GM23338 (cell line): ENCODE results near the gene GCG. TPM values are rescaled to one million over a fixed set of nuclear protein-coding genes. Genes with fewer than 3 reads are reported as not detected.

Experiments
- ATAC-seq: fragments of 200-7000 bp; cut with Tn5 transposase; 3 replicates; pipeline ENCODE4 v1.9.1; 2020
- DNase-seq: peaks from one replicate; pipeline ENCODE4 v3.0.0-alpha.2; 2015; ENCODE audit warnings: low spot score
- H2AFZ ChIP-seq: fragments of 200-600 bp; sonication (generic); 2 replicates; pipeline ENCODE4 v1.8.0; 2016; ENCODE audit warnings: antibody characterized with exemption, mild to moderate bottlenecking, moderate library complexity
- H3F3A ChIP-seq: fragments of 200-600 bp; sonication (generic); replicated peaks from 2 replicates; pipeline ENCODE4 v1.8.0; 2017; ENCODE audit warnings: antibody characterized with exemption, mixed run types, low read depth
- H3K27ac ChIP-seq: fragments of 200-600 bp; sonication (generic); 2 replicates; pipeline ENCODE4 v1.6.1; 2016; ENCODE audit warnings: low read depth
- H3K27me3 ChIP-seq: fragments of 200-600 bp; sonication (generic); 2 replicates; pipeline ENCODE4 v1.8.0; 2016; ENCODE audit warnings: mild to moderate bottlenecking, mixed run types, moderate library complexity; ENCODE audit not compliant: insufficient read depth
- H3K36me3 ChIP-seq: fragments of 200-600 bp; sonication (generic); 2 replicates; pipeline ENCODE4 v1.8.0; 2016; ENCODE audit warnings: mild to moderate bottlenecking; ENCODE audit not compliant: insufficient read depth
- H3K4me1 ChIP-seq: fragments of 200-600 bp; sonication (generic); 2 replicates; pipeline ENCODE4 v1.8.0; 2016; ENCODE audit warnings: mild to moderate bottlenecking, moderate library complexity; ENCODE audit not compliant: insufficient read depth
- H3K4me2 ChIP-seq: fragments of 200-600 bp; sonication (generic); 2 replicates; pipeline ENCODE4 v1.7.1; 2017; ENCODE audit warnings: mixed run types
- H3K4me3 ChIP-seq: fragments of 200-600 bp; sonication (generic); 2 replicates; pipeline ENCODE4 v1.6.1; 2016; ENCODE audit warnings: mixed run types
- H3K79me2 ChIP-seq: fragments of 200-600 bp; sonication (generic); replicated peaks from 2 replicates; pipeline ENCODE4 v1.8.0; 2017; ENCODE audit warnings: mild to moderate bottlenecking; ENCODE audit not compliant: insufficient read depth
- H3K9me2 ChIP-seq: fragments of 200-600 bp; sonication (generic); 2 replicates; pipeline ENCODE4 v1.8.0; 2017; ENCODE audit not compliant: insufficient read depth
- H4K20me1 ChIP-seq: fragments of 200-600 bp; sonication (generic); replicated peaks from 2 replicates; pipeline ENCODE4 v1.8.0; 2017; ENCODE audit warnings: mild to moderate bottlenecking; ENCODE audit not compliant: insufficient read depth
- H3K27ac Mint-ChIP-seq: 2 replicates; pipeline ENCODE4 v1.8.0; 2020; ENCODE audit warnings: inconsistent platforms, mild to moderate bottlenecking, moderate library complexity, mixed read lengths
- H3K27me3 Mint-ChIP-seq: 3 replicates; pipeline ENCODE4 v1.8.0; 2022; ENCODE audit warnings: low read depth, mild to moderate bottlenecking, moderate library complexity, mixed read lengths, inconsistent platforms; ENCODE audit not compliant: insufficient read depth, poor library complexity
- H3K36me3 Mint-ChIP-seq: 3 replicates; pipeline ENCODE4 v1.8.0; 2021; ENCODE audit warnings: low read depth, mild to moderate bottlenecking, inconsistent platforms, moderate library complexity, mixed read lengths
- H3K4me1 Mint-ChIP-seq: 3 replicates; pipeline ENCODE4 v1.8.0; 2020; ENCODE audit warnings: mild to moderate bottlenecking, inconsistent platforms, mixed read lengths
- H3K4me3 Mint-ChIP-seq: 3 replicates; pipeline ENCODE4 v1.8.0; 2021; ENCODE audit warnings: moderate library complexity, mild to moderate bottlenecking, inconsistent platforms, mixed read lengths
- H3K9me3 Mint-ChIP-seq: 3 replicates; pipeline ENCODE4 v1.8.0; 2020; ENCODE audit warnings: moderate library complexity, mild to moderate bottlenecking, inconsistent platforms, mixed read lengths
- CREB1 ChIP-seq: fragments of 250-450 bp; sonication (Bioruptor Pico); IDR thresholded peaks from 2 replicates; pipeline ENCODE4 v1.5.0; 2020; ENCODE audit warnings: low read depth, mild to moderate bottlenecking, moderate library complexity
- EZH2 ChIP-seq: fragments of 200-600 bp; sonication (generic); IDR thresholded peaks from one replicate; pipeline ENCODE4 v1.8.0; 2017; ENCODE audit warnings: antibody characterized with exemption, mild to moderate bottlenecking, low read depth; ENCODE audit not compliant: unreplicated experiment
- EZH2phosphoT487 ChIP-seq: fragments of 200-600 bp; sonication (generic); IDR thresholded peaks from one replicate; pipeline ENCODE4 v1.8.1; 2018; ENCODE audit warnings: antibody characterized with exemption; ENCODE audit not compliant: unreplicated experiment
- JUNB ChIP-seq: IDR thresholded peaks from one replicate; pipeline ENCODE4 v1.6.1; 2016; ENCODE audit warnings: antibody characterized with exemption; ENCODE audit not compliant: unreplicated experiment
- NANOG ChIP-seq: IDR thresholded peaks from 2 replicates; pipeline ENCODE4 v1.6.1; 2016; ENCODE audit warnings: antibody characterized with exemption, borderline replicate concordance
- POLR2AphosphoS5 ChIP-seq: IDR thresholded peaks from 2 replicates; pipeline ENCODE4 v1.6.1; 2016; ENCODE audit warnings: antibody characterized with exemption, low read depth
- STAT1 ChIP-seq: IDR thresholded peaks from one replicate; pipeline ENCODE4 v1.6.1; 2016; ENCODE audit warnings: antibody characterized with exemption; ENCODE audit not compliant: unreplicated experiment
- ZNF114 ChIP-seq: fragments of 250-450 bp; sonication (Bioruptor Pico); IDR thresholded peaks from 2 replicates; pipeline ENCODE4 v1.5.0; 2020; ENCODE audit warnings: mild to moderate bottlenecking, moderate library complexity
- ZNF331 ChIP-seq: fragments of 250-450 bp; sonication (Bioruptor Pico); IDR thresholded peaks from 2 replicates; pipeline ENCODE4 v1.5.0; 2020; ENCODE audit warnings: low read depth, mild to moderate bottlenecking, moderate library complexity
- polyA plus RNA-seq: library from polyadenylated mRNA; unstranded; fragments of >200 nt; fragmentation: Nextera tagmentation; extraction: Ambion mirVana; gene quantifications from 2 replicates; pipeline ENCODE4 v1.2.1, GENCODE V29; 2016
- total RNA-seq: library from RNA; depleted of rRNA; stranded (reverse); fragments of >200 nt; shearing (Covaris generic); gene quantifications from 2 replicates; pipeline ENCODE4 v1.2.3, GENCODE V29; 2014
- TF ChIP-seq, protein P1 (sequence below): IDR thresholded peaks from 2 replicates; pipeline ENCODE4 v1.6.1; 2016; ENCODE audit warnings: antibody characterized with exemption
- TF ChIP-seq, protein P2 (sequence below): fragments of 250-450 bp; sonication (Bioruptor Pico); IDR thresholded peaks from 2 replicates; pipeline ENCODE4 v1.5.0; 2020; ENCODE audit warnings: mild to moderate bottlenecking, moderate library complexity
- TF ChIP-seq, protein P3 (sequence below), 2 experiments: fragments of 200-600 bp in 1 of 2; sonication (generic) in 1 of 2; conservative IDR thresholded peaks; 2 replicates each; pipeline versions ENCODE4 v1.5.1 to v1.6.1; 2016 to 2017; ENCODE audit warnings: antibody characterized with exemption in 2 of 2, low read depth in 2 of 2, mild to moderate bottlenecking in 2 of 2, moderate library complexity in 1 of 2
- TF ChIP-seq, protein P4 (sequence below): IDR thresholded peaks from one replicate; pipeline ENCODE4 v1.6.1; 2018; ENCODE audit warnings: antibody characterized with exemption; ENCODE audit not compliant: unreplicated experiment

Gene GCG
- total and polyA plus RNA-seq, 2 experiments from 2014 or later, result not detected

DNA sequence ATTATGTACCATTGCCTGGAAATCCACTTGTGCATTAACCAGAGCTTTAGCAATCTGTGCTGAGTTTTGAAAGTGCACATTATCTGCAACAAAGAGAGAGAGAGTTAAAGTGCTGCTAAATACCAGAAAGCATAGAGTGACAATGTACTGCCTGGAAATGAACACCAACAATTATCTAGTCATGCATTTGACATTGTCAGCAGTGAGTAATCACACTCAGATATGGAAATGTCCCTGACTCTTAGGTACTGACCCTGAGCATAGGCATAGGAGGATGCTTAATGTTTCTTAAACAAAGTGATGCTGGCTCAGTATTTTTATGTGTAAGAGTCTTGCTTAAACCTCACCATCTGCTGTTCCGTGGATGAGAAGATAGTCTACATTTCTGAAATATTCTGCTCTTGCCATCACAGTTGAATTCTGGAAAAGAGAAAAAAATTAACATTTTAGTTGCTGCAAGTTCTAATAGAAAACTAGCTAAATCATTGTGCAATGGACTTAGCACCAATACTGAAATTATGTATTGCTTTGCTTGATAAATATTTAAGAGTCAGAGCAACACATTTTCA, 20.8 kb upstream of the GCG start:
- no peak overlapping the region for H3K27ac ChIP-seq
- no peaks in the 10 kb centered on the region for H3K36me3 ChIP-seq
- Mint-ChIP-seq H3K27me3 (peaks cover 5% of the 10 kb centered on the region), H3K27ac (no peak overlapping the region), H3K4me3 (no peak overlapping the region), H3K36me3 (no peaks in the 10 kb centered on the region), H3K4me1 (peaks cover 22% of the 10 kb centered on the region), H3K9me3 (no peaks in the 10 kb centered on the region)
- no peaks in the 10 kb centered on the region for H3K27me3 ChIP-seq
- H3K4me3 ChIP-seq, result no peak overlapping the region
- no peak overlapping the region for H3K4me2 ChIP-seq
- ATAC-seq, result no peak
- TF ChIP-seq, protein P1, sequence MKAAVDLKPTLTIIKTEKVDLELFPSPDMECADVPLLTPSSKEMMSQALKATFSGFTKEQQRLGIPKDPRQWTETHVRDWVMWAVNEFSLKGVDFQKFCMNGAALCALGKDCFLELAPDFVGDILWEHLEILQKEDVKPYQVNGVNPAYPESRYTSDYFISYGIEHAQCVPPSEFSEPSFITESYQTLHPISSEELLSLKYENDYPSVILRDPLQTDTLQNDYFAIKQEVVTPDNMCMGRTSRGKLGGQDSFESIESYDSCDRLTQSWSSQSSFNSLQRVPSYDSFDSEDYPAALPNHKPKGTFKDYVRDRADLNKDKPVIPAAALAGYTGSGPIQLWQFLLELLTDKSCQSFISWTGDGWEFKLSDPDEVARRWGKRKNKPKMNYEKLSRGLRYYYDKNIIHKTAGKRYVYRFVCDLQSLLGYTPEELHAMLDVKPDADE, result no peak
- no peak for TF ChIP-seq EZH2
- no peak for TF ChIP-seq EZH2phosphoT487
- TF ChIP-seq JUNB, result no peak
- TF ChIP-seq, protein P2, sequence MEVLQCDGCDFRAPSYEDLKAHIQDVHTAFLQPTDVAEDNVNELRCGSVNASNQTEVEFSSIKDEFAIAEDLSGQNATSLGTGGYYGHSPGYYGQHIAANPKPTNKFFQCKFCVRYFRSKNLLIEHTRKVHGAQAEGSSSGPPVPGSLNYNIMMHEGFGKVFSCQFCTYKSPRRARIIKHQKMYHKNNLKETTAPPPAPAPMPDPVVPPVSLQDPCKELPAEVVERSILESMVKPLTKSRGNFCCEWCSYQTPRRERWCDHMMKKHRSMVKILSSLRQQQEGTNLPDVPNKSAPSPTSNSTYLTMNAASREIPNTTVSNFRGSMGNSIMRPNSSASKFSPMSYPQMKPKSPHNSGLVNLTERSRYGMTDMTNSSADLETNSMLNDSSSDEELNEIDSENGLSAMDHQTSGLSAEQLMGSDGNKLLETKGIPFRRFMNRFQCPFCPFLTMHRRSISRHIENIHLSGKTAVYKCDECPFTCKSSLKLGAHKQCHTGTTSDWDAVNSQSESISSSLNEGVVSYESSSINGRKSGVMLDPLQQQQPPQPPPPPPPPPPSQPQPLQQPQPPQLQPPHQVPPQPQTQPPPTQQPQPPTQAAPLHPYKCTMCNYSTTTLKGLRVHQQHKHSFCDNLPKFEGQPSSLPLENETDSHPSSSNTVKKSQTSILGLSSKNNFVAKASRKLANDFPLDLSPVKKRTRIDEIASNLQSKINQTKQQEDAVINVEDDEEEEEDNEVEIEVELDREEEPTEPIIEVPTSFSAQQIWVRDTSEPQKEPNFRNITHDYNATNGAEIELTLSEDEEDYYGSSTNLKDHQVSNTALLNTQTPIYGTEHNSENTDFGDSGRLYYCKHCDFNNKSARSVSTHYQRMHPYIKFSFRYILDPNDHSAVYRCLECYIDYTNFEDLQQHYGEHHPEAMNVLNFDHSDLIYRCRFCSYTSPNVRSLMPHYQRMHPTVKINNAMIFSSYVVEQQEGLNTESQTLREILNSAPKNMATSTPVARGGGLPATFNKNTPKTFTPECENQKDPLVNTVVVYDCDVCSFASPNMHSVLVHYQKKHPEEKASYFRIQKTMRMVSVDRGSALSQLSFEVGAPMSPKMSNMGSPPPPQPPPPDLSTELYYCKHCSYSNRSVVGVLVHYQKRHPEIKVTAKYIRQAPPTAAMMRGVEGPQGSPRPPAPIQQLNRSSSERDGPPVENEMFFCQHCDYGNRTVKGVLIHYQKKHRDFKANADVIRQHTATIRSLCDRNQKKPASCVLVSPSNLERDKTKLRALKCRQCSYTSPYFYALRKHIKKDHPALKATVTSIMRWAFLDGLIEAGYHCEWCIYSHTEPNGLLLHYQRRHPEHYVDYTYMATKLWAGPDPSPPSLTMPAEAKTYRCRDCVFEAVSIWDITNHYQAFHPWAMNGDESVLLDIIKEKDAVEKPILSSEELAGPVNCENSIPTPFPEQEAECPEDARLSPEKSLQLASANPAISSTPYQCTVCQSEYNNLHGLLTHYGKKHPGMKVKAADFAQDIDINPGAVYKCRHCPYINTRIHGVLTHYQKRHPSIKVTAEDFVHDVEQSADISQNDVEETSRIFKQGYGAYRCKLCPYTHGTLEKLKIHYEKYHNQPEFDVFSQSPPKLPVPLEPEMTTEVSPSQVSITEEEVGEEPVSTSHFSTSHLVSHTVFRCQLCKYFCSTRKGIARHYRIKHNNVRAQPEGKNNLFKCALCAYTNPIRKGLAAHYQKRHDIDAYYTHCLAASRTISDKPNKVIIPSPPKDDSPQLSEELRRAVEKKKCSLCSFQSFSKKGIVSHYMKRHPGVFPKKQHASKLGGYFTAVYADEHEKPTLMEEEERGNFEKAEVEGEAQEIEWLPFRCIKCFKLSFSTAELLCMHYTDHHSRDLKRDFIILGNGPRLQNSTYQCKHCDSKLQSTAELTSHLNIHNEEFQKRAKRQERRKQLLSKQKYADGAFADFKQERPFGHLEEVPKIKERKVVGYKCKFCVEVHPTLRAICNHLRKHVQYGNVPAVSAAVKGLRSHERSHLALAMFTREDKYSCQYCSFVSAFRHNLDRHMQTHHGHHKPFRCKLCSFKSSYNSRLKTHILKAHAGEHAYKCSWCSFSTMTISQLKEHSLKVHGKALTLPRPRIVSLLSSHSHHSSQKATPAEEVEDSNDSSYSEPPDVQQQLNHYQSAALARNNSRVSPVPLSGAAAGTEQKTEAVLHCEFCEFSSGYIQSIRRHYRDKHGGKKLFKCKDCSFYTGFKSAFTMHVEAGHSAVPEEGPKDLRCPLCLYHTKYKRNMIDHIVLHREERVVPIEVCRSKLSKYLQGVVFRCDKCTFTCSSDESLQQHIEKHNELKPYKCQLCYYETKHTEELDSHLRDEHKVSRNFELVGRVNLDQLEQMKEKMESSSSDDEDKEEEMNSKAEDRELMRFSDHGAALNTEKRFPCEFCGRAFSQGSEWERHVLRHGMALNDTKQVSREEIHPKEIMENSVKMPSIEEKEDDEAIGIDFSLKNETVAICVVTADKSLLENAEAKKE (CRISPR knock-in tag), result no peak
- TF ChIP-seq NANOG, result no peak
- TF ChIP-seq POLR2AphosphoS5, result no peak
- TF ChIP-seq, protein P3, sequence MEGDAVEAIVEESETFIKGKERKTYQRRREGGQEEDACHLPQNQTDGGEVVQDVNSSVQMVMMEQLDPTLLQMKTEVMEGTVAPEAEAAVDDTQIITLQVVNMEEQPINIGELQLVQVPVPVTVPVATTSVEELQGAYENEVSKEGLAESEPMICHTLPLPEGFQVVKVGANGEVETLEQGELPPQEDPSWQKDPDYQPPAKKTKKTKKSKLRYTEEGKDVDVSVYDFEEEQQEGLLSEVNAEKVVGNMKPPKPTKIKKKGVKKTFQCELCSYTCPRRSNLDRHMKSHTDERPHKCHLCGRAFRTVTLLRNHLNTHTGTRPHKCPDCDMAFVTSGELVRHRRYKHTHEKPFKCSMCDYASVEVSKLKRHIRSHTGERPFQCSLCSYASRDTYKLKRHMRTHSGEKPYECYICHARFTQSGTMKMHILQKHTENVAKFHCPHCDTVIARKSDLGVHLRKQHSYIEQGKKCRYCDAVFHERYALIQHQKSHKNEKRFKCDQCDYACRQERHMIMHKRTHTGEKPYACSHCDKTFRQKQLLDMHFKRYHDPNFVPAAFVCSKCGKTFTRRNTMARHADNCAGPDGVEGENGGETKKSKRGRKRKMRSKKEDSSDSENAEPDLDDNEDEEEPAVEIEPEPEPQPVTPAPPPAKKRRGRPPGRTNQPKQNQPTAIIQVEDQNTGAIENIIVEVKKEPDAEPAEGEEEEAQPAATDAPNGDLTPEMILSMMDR (conservative IDR thresholded peaks at IDR 0.05; ENCODE audit: low read depth in 2 of 2), result no peak
- no peak for TF ChIP-seq ZNF114 (CRISPR knock-in tag)
- TF ChIP-seq ZNF331 (CRISPR knock-in tag), result no peak
- TF ChIP-seq CREB1 (CRISPR knock-in tag), result no peak
- TF ChIP-seq, protein P4, sequence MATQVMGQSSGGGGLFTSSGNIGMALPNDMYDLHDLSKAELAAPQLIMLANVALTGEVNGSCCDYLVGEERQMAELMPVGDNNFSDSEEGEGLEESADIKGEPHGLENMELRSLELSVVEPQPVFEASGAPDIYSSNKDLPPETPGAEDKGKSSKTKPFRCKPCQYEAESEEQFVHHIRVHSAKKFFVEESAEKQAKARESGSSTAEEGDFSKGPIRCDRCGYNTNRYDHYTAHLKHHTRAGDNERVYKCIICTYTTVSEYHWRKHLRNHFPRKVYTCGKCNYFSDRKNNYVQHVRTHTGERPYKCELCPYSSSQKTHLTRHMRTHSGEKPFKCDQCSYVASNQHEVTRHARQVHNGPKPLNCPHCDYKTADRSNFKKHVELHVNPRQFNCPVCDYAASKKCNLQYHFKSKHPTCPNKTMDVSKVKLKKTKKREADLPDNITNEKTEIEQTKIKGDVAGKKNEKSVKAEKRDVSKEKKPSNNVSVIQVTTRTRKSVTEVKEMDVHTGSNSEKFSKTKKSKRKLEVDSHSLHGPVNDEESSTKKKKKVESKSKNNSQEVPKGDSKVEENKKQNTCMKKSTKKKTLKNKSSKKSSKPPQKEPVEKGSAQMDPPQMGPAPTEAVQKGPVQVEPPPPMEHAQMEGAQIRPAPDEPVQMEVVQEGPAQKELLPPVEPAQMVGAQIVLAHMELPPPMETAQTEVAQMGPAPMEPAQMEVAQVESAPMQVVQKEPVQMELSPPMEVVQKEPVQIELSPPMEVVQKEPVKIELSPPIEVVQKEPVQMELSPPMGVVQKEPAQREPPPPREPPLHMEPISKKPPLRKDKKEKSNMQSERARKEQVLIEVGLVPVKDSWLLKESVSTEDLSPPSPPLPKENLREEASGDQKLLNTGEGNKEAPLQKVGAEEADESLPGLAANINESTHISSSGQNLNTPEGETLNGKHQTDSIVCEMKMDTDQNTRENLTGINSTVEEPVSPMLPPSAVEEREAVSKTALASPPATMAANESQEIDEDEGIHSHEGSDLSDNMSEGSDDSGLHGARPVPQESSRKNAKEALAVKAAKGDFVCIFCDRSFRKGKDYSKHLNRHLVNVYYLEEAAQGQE, result no peak
- no peak for TF ChIP-seq STAT1
- H3K4me1 ChIP-seq, result peaks cover 18% of the 10 kb centered on the region
- no peaks in the 10 kb centered on the region for H3F3A ChIP-seq
- 0 out of 2 replicates have a peak, but pooled peaks cover 4% of the 10 kb centered on the region for H3K9me2 ChIP-seq
- no peak overlapping the region for H2AFZ ChIP-seq
- no peaks in the 10 kb centered on the region for H4K20me1 ChIP-seq
- no peak for DNase-seq
- H3K79me2 ChIP-seq, result no peaks in the 10 kb centered on the region
